Coronary artery (tissue), 2 donors: ENCODE measurements around the gene RAD17.

Experiments
- DNase-seq: peaks from one replicate; pipeline ENCODE4 v3.0.0-alpha.2; 2017; ENCODE audit warnings: low spot score
- H3K27ac ChIP-seq, 2 donors: fragments of 200-600 bp; sonication (generic); one replicate each; pipeline ENCODE4 v1.5.1; 2016 to 2019
- H3K4me3 ChIP-seq: fragments of 200-600 bp; sonication (generic); 2 replicates; pipeline ENCODE4 v1.5.1; 2016; ENCODE audit warnings: mild to moderate bottlenecking, moderate library complexity
- TF ChIP-seq, protein P1 (sequence below): fragments of 200-600 bp; sonication (generic); IDR thresholded peaks from one replicate; pipeline ENCODE4 v1.5.1; 2019; ENCODE audit warnings: antibody characterized with exemption

The RAD17 gene

DNA sequence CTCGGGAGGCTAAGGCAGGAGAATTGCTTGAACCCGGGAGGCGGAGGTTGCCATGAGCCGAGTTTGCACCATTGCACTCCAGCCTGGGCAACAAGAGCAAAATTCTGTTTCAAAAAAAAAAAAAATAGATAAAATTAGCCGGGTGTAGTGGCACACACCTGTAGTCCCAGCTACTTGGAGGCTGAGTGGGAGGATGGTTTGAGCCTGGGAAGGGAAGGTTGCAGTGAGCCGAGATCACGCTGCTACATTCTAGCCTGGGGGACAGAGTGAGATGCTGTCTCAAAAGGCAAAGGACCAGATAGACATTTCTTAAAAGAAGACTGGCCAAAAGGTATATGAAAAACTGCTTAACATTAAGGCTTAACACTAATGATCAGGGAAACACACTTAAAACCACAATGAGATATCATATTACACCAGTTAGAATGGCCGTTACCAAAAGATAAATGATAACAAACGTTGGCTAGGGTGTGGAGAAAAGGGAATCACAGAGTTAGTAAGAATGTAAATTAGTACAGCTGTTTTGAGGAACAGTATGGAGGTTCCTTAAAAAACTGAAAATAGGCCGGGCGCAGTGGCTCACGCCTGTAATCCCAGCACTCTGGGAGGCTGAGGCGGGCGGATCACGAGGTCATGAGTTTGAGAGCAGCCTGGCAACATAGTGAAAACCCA lies 35.2 kb downstream of the RAD17 start:
- TF ChIP-seq, protein P1, sequence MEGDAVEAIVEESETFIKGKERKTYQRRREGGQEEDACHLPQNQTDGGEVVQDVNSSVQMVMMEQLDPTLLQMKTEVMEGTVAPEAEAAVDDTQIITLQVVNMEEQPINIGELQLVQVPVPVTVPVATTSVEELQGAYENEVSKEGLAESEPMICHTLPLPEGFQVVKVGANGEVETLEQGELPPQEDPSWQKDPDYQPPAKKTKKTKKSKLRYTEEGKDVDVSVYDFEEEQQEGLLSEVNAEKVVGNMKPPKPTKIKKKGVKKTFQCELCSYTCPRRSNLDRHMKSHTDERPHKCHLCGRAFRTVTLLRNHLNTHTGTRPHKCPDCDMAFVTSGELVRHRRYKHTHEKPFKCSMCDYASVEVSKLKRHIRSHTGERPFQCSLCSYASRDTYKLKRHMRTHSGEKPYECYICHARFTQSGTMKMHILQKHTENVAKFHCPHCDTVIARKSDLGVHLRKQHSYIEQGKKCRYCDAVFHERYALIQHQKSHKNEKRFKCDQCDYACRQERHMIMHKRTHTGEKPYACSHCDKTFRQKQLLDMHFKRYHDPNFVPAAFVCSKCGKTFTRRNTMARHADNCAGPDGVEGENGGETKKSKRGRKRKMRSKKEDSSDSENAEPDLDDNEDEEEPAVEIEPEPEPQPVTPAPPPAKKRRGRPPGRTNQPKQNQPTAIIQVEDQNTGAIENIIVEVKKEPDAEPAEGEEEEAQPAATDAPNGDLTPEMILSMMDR: no peak
- no peak for DNase-seq
- Histone ChIP-seq H3K4me3 (no peak overlapping the region), H3K27ac (no peak overlapping the region)

DNA sequence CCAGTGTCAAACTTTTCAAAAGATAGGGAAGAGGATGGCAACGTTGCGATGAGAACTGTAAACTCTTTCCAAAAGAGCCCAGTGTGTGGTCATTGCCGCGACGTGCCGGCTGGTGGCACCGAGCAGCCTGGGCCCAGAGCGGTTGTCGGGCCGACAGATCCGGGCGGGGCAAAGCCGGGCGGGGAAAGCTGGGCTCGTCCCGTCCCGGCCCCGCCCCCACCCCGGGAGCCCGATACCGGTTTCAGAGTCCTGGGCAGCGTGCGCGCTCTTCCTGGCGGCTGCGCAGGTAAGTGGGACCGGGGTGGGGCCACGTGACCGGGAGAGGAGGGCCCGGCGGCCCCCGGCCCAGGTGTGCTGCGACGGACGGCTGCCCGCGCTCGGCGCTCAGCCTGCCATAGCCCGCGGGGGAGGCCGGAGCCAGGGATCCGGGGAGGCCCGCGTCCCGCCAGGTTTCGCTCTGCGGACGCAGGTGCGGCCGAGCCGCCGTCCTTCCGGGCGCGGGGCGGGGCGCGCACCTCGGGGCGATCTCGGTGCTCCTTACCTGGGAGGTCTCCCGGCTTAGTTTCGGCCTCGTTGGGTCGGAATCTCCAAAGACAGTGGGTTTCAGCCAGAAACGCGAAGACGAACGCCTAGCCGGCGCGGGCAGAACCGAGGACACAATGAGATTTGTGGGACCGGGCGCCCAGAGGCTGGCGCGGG lies 45.4 kb downstream of the RAD17 start, which contains the start of gene MARVELD2:
Gene MARVELD2, plus strand, starts transcription at position 232 of the 699 bp plus-strand sequence. CDS start 4,270 bp downstream, outside the sequence.
- Histone ChIP-seq H3K27ac (no peak within 1 kb of the TSS), H3K4me3 (peak within 1 kb of the TSS; percentile 80)
- DNase-seq: no peak
- TF ChIP-seq, protein P1: no peak

DNA sequence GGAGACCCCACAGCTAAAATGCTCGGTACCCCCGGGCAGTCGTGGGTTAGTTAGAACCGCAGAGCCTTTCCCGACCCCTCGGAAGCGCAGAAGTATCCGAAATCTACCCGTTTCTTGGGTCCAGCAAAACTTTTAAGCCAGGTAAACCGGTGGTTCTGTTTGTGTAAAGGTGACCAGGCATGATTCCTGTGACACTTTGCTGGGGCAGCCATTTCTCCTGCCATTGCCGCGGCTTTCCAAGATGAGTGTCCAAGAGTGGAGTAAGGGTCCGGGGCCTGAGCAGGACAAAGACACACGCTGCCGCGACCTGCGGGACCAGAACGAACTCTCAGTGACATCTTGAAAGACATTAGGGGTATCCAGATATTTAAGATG lies 46.0 kb downstream of the RAD17 start:
- no peak overlapping the region for H3K27ac ChIP-seq
- no peak for DNase-seq
- peak overlapping the region; percentile 80 for H3K4me3 ChIP-seq
- TF ChIP-seq, protein P1: no peak

DNA sequence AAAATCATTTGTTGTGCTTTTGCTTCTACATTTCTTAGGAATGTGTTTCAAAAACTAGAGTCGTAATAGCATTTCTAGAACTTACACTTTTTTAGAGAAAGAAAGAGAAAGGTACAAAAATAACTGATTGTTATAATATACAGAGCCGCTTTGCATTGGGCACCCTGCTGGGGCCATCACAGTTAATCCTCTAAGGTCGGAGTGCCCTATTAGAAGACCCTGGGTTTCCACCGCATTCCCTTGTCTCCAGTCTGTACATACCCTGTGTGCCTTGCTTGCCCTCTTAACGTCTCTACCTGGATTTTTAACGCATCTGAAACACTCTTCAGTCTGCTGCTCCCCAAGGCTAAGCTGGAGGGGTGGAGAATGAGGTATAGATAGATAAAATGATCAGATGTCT lies 46.6 kb downstream of the RAD17 start:
- Histone ChIP-seq H3K4me3 (no peak overlapping the region), H3K27ac (no peak overlapping the region)
- TF ChIP-seq, protein P1: no peak
- DNase-seq: no peak

DNA sequence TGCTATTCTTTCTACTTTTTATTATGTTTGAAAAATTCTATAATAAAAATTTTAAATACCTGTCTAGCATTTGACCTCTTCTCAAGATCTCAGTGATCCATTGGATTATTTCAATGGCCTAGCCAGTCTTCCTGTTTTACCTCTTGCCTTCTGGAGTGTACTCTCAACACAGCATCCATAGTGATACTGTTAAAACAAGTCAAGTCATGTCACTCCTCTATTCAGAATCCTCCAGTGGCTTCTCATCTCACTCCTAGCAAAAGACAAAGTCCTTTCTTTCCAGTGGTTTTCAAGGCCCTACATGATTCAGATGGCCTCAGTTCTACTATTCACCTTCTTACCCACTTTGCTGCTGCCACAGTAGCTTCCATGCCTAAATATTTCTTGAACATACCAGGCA lies 47.1 kb downstream of the RAD17 start:
- Histone ChIP-seq H3K4me3 (no peak overlapping the region), H3K27ac (no peak overlapping the region)
- DNase-seq: no peak
- TF ChIP-seq, protein P1: no peak

DNA sequence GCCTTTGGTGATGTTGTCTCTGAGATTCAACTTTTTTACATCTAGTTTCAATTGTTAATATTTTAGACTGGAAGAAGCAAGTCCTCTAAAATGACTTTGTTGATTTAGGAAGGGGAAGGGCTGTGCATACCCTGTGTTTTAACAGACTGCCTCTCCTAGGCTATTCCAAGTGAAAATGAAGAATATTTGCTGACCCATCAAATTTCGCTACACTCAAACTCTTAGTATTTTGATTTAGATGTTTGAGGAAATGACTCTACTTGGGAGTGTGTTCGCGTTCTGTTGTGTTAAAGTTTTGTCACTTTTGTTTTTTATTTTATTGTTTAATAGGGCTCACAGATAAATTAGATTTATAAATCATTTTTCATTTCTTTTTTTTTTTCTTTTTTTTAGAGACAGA lies 48.9 kb downstream of the RAD17 start:
- DNase-seq: no peak
- TF ChIP-seq, protein P1: no peak
- H3K4me3 ChIP-seq: no peak overlapping the region
- no peak overlapping the region for H3K27ac ChIP-seq
